Lung (tissue), 12 donors: Measurements from ENCODE around the gene UBE2V1. TPM values are rescaled to one million over a fixed set of nuclear protein-coding genes. Genes with fewer than 3 reads are reported as not detected.

Source experiments
- ATAC-seq: fragments of 200-7000 bp; cut with Tn5 transposase; one replicate; pipeline ENCODE4 v1.9.1; 2020; ENCODE audit warnings: moderate number of reproducible peaks; ENCODE audit not compliant: insufficient read depth, low FRiP score
- DNase-seq, 3 donors: peaks; one replicate each; pipeline ENCODE4 v3.0.0-alpha.2; 2013 to 2017
- H3K27ac ChIP-seq, 2 donors: one replicate each; pipeline ENCODE4 v1.5.1; 2013; ENCODE audit warnings: mild to moderate bottlenecking in 2 of 2, moderate library complexity in 2 of 2, control low read depth in 1 of 2, inconsistent platforms in 1 of 2, low read depth in 1 of 2, low read length in 1 of 2
- H3K27me3 ChIP-seq, 3 donors: one replicate each; pipeline ENCODE4 v1.5.1; 2013; ENCODE audit warnings: low read length in 2 of 3; ENCODE audit not compliant: control insufficient read depth in 3 of 3, insufficient read depth in 3 of 3
- H3K36me3 ChIP-seq, 4 donors: one replicate each; pipeline ENCODE4 v1.5.1; 2013; ENCODE audit warnings: low read length in 4 of 4, mild to moderate bottlenecking in 1 of 4, moderate library complexity in 1 of 4; ENCODE audit not compliant: control insufficient read depth in 4 of 4, insufficient read depth in 4 of 4
- H3K4me1 ChIP-seq, 5 donors: one replicate each; pipeline ENCODE4 v1.5.1; 2013; ENCODE audit warnings: low read length in 5 of 5, mild to moderate bottlenecking in 2 of 5, moderate library complexity in 1 of 5; ENCODE audit not compliant: control insufficient read depth in 5 of 5, insufficient read depth in 5 of 5
- H3K4me3 ChIP-seq: one replicate; pipeline ENCODE4 v1.5.1; 2013; ENCODE audit warnings: mild to moderate bottlenecking, control low read depth, moderate library complexity
- H3K9ac ChIP-seq, 2 donors: one replicate each; pipeline ENCODE4 v1.5.1; 2013; ENCODE audit warnings: low read length in 2 of 2, control low read depth in 1 of 2; ENCODE audit not compliant: insufficient read depth in 1 of 2
- H3K9me3 ChIP-seq, 4 donors: one replicate each; pipeline ENCODE4 v1.5.1; 2013; ENCODE audit warnings: low read length in 3 of 4, mild to moderate bottlenecking in 1 of 4, moderate library complexity in 1 of 4; ENCODE audit not compliant: control insufficient read depth in 4 of 4, insufficient read depth in 3 of 4
- WGBS, 2 donors: extraction: QIAGEN DNeasy Blood & Tissue Kit; methylation state at CpG; one replicate each; pipeline ENCODE4 v1.1.7; 2013; 5-methylcytosine and 5-hydroxymethylcytosine counted together
- polyA plus RNA-seq, 2 donors: library from polyadenylated mRNA; stranded (reverse); fragments of 200-250 nt; gene quantifications; one replicate each; pipeline ENCODE4 v1.2.1, GENCODE V29; 2013
- total RNA-seq, 2 donors: library from RNA; depleted of rRNA in 1 of 2; stranded (reverse); fragments of >200 nt in 1 of 2; gene quantifications; one replicate each; pipeline ENCODE4 v1.2.1, GENCODE V29; 2014 to 2021
- TF ChIP-seq, protein P1 (sequence below): IDR thresholded peaks from 2 replicates; pipeline ENCODE4 v1.5.1; 2012; ENCODE audit warnings: mild to moderate bottlenecking; ENCODE audit errors: control extremely low read depth, extremely low read depth
- donor health status: control.
- donor health status: control.
- donor health status: Bipolar disorder and iron deficiency.
- donor health status: healthy.
- donor health status: DM: yes; HTN: yes; CAD: no.

Gene UBE2V1
- total and polyA plus RNA-seq, 4 donors, result 56.4 to 103 (median 69.2) TPM

DNA sequence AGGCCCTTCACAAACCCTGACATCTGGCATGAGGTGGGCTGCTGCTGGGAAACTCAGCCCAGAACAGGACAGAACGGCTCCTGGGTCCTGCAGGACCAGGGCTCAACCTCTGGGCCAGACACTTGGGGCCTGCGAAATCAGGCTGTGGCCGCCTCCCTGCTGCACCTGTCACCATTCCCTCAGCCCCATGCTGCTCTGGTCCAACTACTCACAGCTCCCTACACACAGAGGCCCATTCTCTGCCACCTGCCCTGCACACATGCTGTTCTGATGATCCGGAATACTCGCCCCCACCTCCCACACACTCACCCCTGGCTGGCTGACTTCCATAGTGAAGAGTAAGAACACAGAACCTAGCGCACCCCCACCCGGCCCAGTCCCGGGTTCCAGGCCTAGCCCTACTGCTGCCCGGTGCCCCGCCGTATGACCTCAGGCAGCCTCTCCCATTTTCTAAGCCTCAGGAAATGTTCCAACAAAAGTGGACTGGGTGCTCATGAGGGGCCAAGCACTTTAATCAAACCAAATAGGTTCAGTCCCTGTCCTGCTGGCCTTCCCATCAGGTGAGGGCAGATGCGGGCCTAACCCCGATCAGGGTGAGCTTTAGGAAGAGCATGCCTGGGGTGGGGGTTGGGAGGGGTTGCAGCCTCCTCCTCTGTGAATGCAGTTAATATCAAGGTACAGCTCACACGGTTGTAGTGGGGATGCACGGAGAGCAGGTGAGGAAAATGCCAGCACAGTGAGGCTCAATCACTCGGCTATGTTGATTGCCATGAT lies 36.7 kb upstream of the UBE2V1 start:
- no peak for DNase-seq
- H3K9ac ChIP-seq, result no peak overlapping the region

DNA sequence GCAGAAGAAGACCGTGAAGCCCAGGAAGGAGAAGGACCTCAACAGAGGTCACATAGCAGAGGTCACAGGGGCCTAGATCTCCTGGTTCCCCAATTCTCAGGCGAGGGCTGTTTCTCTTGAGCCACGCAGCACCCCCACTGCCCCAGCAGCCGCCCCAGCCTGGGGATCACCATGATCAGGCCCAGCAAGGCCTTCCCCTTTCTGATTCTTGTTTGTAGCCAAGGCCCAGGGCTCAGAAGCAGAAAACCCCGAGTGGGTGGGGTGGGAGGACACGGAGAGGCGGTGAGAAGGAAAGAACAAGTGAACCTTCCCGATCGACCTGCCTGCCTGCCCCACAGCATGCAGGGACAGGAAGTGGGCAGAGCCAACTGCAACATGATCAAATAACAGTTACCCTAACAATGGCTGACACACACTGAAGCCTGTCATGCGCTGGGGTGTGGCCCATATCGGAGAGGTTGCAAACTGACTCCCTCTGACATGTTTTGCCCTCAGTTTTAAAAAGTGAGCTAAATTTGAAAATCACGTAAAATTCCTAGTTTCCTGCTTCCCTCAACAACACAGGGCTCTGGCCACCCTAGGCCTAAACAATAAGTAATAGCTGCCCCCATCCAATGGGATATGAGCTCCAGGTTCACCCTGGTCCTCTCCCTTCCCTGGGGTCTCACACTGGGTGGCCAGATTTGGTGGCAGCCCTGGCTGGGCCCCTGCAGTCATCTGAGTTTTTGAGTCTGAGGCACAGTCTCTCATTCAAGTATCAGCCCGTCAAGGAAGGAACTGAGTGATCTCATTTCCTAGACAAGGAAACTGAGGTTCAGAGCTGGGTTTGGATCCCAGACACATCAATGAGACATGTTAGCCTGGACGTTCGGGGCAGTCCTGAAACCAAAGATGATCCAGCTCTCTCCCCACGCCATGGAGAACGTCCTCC lies 34.0 kb upstream of the UBE2V1 start:
- peak overlapping the region in 1 of 2 donors; percentile 87 for H3K27ac ChIP-seq
- H3K4me1 ChIP-seq, result peaks cover 3 to 46% (median 3%) of the 10 kb centered on the region in 5 donors
- no peak overlapping the region for H3K9ac ChIP-seq
- no peaks in the 10 kb centered on the region for H3K27me3 ChIP-seq
- DNase-seq (peak in 1 of 3 donors; percentile 18), ATAC-seq (peak; percentile 51)
- no peak overlapping the region for H3K4me3 ChIP-seq
- TF ChIP-seq, protein P1, sequence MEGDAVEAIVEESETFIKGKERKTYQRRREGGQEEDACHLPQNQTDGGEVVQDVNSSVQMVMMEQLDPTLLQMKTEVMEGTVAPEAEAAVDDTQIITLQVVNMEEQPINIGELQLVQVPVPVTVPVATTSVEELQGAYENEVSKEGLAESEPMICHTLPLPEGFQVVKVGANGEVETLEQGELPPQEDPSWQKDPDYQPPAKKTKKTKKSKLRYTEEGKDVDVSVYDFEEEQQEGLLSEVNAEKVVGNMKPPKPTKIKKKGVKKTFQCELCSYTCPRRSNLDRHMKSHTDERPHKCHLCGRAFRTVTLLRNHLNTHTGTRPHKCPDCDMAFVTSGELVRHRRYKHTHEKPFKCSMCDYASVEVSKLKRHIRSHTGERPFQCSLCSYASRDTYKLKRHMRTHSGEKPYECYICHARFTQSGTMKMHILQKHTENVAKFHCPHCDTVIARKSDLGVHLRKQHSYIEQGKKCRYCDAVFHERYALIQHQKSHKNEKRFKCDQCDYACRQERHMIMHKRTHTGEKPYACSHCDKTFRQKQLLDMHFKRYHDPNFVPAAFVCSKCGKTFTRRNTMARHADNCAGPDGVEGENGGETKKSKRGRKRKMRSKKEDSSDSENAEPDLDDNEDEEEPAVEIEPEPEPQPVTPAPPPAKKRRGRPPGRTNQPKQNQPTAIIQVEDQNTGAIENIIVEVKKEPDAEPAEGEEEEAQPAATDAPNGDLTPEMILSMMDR, result no peak
- no peaks in the 10 kb centered on the region for H3K9me3 ChIP-seq
- H3K36me3 ChIP-seq, result peaks cover 0 to 31% (median 13%) of the 10 kb centered on the region in 4 donors
- WGBS, 2 donors, result 31 to 37% methylated on average over 17 of the region's 17 CpGs

More for the DNA sequence above, 36.7 kb upstream of the UBE2V1 start:
- WGBS, 2 donors, result 76 to 87% methylated on average over 16 of the region's 16 CpGs
- Histone ChIP-seq H3K36me3 (peaks cover 0 to 20% (median 4%) of the 10 kb centered on the region in 4 donors), H3K9me3 (no peaks in the 10 kb centered on the region), H3K27ac (peak overlapping the region in 1 of 2 donors; percentile 72), H3K4me3 (no peak overlapping the region), H3K4me1 (peaks cover 5 to 45% (median 12%) of the 10 kb centered on the region in 5 donors), H3K27me3 (no peaks in the 10 kb centered on the region)
- TF ChIP-seq, protein P1, result no peak
- ATAC-seq, result no peak

DNA sequence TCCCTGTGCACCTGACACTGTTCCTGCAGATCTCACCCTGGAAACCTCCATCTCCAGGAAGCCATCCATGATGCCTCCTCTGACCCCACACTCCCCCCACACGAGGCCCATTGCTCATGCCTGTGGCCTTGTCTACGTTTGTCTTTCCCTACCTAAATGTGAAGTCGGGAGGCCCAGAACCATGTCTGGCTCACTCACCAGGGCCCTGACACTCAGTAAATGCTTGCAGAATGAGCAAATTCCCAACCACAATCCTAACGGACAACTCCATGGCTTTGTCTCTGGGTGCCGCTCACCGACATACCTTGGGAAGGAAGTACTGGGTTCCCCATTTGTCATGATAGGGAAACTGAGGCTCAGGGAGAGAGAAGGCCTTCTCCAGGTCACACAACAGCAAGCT lies 33.3 kb upstream of the UBE2V1 start:
- no peak for DNase-seq
- 78 to 81% methylated on average over 6 of the region's 6 CpGs for WGBS, 2 donors
- TF ChIP-seq, protein P1, result no peak
- H3K4me3 ChIP-seq, result no peak overlapping the region
- H3K9ac ChIP-seq, result no peak overlapping the region
- ATAC-seq, result no peak
- H3K27me3 ChIP-seq, result no peaks in the 10 kb centered on the region
- H3K4me1 ChIP-seq, result peaks cover 0 to 47% (median 0%) of the 10 kb centered on the region in 5 donors
- H3K27ac ChIP-seq, result peak overlapping the region in 1 of 2 donors; percentile 87
- H3K36me3 ChIP-seq, result peaks cover 0 to 32% (median 17%) of the 10 kb centered on the region in 4 donors
- no peaks in the 10 kb centered on the region for H3K9me3 ChIP-seq
